ENCODE measurements around the gene HOXD9. TPM values are rescaled to one million over a fixed set of nuclear protein-coding genes. Genes with fewer than 3 reads are reported as not detected.

HOXD9 gene
- total RNA-seq, 1 donor from 2014 or later, result 1.8 TPM

DNA sequence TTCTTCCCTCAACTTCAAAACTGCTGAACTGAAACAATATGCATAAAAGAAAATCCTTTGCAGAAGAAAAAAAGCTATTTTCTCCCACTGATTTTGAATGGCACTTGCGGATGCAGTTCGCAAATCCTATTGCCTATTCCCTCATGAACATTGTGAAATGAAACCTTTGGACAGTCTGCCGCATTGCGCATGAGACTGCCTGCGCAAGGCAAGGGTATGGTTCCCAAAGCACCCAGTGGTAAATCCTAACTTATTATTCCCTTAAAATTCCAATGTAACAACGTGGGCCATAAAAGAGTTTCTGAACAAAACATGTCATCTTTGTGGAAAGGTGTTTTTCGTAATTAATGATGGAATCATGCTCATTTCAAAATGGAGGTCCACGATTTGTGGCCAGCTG, 15.4 kb downstream of the HOXD9 start:
- no peak for DNase-seq

DNA sequence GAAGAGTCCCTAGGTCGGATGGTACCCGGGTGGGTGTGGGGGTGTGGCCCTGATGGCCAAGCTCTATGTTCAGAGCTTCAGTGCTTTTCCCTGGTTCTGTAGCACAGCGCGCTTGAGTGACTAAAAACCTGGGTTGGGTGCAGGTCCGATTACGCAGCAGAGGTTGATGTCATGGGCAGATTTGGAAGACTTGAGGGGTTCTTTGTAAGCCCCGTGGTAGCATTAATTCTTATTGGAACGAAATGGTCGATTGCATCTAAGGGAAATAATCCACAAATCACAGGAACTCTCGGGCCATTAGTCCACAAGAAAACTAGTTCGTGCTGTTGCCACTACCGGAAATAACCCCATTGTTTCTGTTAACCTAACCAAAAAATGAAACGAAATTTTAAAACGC, 16.0 kb downstream of the HOXD9 start:
- no peak for DNase-seq

DNA sequence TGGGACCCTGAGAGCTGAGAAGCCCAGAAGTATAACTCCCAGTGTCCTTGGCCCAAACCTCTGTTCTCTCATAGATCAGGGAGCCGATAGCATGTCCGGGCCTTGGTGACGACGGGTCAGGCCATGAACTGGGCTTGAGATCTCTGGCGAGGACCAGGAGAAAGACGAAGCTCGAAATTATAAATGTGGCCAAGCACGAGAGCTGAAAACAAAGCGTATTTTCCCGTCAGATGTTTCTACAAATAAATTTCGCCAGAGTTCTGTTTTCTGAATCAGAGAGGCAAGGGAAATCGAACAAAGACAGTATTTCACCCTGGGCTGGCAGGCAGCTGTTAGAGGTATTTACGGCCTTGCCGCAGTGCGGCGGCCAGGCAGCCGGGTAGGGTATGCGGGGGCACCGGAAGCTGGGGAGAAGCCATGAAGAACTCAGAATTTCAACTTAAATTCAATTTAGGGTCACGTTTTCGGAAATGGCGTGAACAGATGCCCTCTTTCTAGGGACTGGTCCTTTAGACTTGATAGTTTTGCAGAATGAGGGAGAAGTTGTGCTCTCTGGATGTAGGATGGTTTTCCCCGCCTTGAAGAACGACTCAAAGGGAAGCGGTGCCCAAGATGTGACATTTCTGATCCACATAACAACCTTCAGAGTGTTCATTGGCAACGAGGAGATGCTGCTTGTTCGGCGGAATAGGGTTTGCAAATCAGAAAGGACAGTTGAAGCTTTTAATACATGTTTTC, 16.6 kb downstream of the HOXD9 start:
- no peak for DNase-seq

DNA sequence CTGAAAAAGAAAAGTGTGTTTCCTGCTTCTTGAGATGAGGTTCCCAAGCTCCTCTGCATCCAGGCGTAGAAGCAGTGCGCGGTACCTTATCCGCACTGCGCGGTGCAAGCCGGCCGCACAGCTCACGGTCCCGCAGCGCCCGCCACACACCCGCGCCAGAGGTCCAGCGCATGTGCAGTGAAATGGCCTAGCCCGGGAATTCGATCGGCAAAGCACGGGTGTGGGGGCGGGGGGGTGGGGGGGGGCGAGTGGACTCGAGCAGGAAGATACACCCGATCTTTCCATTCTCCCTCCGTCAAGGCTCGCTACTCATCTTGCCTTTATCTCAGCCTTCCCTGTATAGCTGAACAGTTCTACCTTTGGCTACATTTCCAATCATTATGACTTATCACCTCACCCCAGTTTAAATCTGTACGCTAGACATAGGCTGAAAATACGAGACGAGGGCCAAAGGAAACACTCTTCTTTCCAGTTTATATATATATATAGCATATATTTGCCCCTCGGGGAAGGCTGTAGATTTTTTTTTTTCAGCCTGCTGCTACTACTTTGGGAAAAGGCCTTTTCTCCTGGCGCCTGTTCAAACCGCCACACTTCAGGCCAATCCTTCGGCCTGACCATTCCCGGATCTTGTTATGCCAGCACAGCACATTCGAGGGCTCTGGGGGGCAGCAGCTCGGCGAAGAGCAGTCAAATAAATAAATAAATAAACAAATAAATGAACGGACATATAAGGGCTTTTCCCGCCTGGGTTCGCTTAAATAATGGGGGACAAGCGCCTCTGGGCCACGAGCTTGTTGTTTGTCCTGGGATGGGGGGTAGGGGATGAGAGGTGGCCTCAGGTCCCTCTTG, 17.4 kb downstream of the HOXD9 start:
- no peak for DNase-seq

DNA sequence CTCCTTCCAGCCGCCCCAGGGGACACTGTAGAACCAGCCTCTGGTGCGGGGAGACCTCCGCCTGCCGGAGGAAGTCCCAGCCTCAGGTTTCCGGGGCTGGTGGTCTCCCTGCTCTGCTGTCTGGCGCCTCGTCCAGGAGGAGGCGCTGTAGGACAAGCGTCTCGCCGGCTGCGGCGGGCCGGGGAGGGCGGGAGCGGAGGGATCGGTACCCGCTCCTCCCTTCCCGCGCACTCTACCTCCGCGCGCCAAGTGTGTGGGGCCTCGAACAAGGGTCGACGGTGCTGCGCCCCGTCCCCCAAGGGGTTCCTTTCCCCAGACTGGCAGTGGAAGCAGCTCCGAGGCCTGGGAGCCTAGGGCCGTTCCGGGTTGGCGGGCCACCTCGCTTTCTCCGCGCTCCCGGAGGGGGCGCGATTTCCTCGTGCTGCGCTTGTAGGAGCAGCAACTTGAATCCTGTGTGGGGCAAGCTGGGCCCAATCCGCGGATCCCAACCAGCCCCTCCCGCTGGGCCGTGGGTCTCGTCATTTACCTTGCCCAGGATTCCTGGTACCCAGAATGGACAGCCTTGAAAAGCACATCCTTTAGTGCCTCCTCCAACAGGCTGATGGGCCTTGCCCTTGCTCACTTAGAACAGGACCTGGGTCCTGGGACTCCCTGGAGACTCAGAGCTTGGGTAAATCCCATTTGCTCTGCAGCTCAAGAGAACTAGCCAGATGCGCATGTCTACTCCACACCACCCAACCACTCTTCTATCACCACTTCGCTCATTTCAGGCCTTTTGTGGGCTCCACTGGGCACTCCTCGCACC, 18.2 kb downstream of the HOXD9 start:
- peak; percentile 92 for DNase-seq

DNA sequence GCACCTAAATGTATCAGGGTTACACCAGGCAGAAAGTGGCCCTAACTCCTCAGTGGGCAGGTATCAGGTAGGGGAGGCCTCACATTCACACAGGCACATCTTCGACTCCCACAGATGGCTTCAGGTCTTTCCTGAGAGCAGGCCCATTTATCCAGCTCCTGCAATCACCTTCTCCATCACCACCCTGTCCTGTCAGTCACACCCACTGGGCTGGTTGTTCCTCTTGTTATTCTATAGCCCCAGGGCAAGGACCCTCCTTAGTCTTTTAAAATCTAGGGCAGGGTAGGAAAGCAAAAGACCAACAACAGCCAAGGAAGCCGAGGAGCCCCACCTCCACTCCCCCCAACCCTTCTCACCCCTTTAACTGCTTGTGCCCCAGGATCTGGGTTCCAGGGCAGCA, 19.8 kb downstream of the HOXD9 start:
- no peak for DNase-seq

DNA sequence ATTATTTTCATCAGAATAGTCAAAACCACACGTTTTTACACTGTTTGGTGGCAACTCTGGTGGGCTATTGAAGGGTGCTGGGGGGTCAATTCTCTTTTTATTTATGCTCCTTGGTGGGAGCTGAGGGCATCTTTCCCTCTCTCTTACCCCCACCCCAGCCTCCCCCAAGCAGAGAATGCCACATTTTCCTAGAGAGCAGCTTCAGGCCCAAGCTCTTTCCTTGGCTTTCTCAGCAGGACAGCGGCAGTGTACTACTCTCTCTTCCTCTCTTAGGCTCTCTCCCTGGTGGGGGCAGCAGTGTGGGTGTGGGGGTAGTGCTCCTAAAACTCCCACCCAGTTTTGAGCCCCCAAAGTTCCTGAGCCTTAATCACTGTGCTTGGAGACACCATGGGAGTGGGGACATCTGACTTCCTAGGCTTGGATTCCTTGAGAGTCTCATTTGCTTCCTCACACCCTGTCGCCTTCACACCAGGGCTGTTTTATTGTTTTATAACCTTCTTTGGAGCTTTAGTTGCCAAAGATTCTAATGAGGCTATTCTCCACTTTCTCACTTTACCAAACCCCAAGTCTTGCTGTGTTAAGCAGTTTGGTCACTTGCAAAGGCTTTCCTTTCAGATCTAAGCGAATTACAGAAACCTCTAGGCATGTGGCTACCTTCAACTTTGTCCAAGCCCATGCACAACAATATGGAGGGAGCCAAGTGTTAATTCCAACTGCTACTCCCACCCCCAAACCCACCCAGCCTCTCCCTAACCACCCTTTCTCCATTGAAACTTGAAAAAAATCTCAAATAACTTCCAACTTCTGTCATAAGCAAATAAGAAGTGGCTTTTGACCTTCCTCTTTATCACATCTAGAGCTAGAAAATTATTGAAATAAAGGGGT, 22.8 kb downstream of the HOXD9 start:
- no peak for DNase-seq

DNA sequence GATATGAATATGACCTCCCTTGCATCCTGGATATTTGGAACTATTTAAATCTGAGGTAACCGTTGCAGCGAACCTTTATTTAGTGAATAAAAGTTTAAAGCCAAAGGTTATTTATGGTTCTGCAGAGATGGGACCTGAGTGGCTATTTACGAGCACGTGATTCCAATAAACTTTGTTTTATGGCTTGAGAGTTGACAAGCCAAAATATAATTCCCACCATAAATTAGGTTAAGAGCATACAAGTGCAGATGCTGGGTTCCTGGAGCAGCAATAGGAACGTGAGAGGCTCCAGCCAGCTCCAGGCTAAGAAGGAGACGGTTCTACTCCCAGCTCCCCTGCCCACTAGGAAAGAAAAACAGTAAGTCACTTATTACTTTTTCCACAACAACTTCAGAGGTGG, 23.6 kb downstream of the HOXD9 start:
- no peak for DNase-seq

DNA sequence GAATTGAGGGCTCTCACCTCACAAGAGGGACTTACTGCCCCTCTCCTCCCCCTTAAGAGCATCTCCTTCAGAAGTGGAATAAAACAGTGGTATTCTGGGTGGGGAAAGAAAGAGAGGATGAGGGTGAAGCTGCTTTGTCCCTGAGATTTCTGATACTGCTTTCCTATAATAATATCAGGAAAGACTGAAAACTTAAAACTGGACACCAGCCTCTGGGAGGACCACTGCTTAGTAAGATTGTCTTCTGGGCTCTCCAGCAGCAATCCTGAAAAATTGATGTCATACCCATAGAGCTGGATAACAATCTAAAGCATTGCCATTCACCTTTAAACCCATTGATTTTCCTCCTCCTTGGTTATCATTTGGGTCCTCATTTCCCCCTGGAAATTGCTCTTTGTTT, 24.1 kb downstream of the HOXD9 start:
- DNase-seq, result no peak

DNA sequence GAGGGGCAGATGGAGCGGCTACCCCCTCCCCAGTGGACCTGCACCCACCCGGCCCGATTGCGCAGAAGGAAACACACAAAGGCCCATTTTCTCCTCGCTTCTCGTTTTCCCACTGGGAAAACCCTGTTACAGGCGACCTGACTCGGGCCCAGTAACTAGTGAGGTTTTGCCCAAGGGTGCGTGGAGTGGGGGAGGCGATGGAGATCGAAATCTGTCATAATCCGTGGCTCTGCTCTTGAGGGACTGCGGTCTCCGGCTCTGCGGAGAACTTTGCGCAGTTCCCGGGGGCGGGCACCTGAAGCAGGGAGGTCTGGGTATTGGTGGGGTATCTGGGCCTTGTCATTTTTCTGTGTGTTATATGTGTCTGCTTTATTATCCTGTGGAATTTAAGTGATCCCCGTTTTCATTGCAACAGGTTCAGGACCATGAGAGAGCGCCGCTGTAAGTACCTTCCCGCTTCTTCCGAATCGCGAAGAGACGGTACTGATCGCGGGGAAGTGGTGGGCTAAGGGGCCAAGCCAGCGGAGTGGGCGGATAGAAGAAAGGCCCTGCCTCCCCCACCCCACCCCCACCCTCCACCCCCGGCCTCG, 24.8 kb downstream of the HOXD9 start:
- DNase-seq, result no peak

DNA sequence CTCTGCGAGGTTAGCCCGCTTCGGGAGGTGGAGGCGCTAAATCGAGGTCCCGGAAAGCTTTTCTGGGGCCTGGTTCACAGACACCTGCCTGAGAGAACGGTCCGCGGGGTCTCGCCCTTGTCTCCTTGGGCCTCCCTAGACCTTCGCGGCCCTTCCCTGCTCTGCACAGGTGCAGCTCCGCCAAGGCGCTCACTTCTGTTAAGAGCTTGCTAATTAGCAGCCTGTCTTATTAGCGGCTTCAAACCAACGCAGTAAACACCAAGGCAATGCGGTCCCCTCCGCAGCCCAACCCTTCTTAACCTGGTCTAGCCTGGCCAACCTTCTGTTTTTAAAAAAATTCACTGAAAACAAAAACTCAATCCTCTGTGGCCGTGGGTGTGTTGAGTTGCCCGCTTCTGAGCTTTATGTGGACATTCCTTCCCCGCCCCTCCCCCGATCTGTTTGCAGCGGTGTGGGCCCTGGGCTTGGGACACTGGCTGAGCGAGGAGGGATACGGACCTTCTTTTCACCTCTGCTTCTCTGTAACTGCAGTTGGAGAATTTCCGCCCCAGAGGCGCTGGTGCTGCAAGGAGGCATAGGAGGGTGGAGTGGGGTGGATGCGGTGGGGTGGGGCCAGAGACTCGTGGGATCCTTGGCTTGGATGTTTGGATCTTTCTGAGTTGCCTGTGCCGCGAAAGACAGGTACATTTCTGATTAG, 25.4 kb downstream of the HOXD9 start:
- DNase-seq, result no peak

DNA sequence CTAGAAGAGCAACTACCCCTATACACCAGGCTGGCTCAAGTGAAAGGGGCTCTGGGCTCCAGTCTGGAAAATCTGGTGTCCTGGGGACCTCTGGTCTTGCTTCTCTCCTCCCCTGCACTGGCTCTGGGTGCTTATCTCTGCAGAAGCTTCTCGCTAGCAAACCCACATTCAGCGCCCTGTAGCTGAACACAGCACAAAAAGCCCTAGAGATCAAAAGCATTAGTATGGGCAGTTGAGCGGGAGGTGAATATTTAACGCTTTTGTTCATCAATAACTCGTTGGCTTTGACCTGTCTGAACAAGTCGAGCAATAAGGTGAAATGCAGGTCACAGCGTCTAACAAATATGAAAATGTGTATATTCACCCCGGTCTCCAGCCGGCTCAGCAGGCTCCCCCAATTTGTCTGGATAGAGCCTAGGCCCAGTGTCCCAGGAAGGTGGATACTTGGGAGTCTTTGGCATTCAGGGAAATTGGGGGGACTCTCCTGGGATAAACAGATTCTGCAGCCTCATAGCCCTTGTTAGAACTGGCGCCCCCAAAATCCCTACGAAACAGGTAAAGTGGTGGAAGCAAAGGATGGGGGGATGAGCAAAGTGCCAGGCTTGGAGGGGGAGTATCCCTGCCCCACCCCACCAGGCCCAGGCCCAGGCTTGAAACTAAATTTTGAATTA, 26.4 kb downstream of the HOXD9 start:
- DNase-seq, result no peak

DNA sequence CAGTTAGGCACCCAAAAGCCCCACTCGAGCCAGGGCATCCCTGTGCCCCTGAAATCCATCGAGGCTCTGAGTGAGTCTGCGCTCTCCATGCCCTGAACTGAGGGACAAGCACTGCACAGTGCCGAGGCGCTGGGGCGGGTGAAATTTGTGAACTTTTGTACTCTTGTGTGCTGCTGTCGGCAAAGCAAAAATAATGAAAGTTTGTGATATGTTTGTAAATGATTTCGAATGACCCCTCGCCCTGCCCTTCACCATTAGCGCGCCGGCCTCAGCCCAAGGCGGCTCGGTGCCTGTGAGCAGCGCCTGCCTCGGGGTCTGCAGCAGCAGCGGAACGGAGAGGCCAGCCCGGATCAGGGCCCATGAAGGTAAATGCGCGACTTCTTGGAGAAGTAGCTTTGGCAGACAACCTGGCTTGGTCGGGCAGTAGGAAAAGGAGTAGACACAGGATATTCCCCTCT, 27.0 kb downstream of the HOXD9 start:
- no peak for DNase-seq

DNA sequence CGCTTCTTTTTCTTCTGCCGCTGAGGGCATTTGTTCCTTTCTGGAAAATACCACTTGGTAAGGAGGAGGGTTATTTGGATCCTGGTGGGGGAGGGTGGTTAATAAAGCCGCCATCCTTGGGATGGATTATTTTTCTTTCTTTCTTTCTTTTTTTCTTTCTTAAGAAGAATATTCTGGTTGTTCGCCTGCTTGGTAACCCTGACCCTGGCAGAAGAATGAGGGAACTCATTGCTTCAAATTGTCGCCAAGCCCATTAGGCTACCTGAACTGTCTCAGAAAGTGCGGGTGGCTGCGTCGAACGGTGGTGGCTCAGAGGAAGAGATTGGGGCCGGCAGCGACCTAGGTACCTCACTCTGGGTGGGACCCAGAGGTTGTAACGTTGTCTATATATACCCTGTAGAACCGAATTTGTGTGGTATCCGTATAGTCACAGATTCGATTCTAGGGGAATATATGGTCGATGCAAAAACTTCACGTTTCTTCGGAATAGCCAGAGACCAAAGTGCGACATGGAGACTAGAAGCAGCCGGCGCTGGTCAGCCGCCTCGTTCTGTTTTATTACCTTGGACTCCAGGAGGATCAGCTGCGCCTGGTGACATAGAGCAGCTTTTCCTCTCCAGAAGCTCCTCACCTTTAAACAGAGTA, 27.5 kb downstream of the HOXD9 start:
- DNase-seq, result no peak

DNA sequence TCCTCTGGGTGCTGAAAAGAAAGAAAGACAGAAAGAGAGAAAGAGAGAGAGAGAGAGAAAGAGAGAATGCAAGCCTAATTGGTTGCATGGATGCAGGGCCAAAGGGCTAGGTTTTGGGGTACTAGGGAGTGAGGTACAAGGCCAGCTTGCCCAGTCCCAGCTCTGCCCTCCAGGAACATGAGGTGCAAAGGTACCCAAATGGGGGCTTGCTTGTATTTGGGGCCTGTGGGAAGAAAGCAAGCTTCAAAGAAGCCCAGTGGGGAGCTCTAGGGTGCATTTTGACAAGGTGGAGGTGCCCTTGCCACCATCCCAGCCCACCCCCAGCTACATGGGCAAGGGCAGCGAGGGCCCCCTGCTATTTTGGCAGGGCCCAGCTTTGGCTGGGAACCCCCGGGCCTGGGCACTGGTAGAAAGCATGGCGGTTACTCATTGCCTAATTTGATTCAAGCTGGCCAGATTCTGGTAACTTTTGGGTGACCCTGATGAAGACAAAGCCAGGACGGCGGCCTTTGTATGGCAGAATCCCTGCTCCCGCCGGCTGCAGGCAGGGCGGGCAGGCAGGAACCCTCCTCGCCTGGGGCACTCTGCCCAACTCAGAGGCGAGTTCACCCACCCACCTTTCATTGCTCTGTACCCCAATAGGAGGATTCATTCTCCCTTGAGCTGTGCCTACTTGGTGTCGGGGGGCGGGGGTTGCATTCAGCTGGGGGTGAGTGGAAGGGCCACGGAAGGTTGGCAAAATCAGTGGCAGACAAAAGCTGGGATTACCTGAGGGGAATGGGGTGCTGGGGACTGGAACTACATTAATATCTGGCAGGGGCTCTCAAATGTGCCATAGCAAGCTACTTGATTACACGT, 28.3 kb downstream of the HOXD9 start:
- no peak for DNase-seq

DNA sequence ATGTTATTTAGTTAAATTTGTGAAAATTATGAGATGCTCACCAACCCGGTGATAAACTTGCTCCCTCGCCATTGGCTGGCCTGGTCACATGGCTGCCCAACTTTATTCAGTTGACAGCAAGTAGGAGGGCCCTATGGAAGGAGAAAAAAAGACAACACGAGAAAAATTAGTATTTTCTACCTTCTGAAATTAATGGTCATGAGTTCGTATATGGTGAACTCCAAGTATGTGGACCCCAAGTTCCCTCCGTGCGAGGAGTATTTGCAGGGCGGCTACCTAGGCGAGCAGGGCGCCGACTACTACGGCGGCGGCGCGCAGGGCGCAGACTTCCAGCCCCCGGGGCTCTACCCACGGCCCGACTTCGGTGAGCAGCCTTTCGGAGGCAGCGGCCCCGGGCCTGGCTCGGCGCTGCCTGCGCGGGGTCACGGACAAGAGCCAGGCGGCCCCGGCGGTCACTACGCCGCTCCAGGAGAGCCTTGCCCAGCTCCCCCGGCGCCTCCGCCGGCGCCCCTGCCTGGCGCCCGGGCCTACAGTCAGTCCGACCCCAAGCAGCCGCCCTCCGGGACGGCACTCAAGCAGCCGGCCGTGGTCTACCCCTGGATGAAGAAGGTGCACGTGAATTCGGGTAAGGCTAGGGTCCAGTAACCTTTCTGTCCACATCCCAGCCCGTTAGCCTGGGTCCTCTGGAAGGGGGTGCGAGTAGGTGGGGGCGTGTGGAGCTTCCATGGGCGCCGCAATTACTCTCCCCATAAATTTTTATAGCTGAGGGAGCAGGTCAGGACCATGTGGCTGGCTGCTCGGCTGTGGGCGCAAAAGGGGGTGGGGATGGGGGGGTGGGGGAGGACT, 29.1 kb downstream of the HOXD9 start, which contains the start of gene HOXD4:
Gene HOXD4 (plus strand): TSS at position 109 of the 846 bp plus-strand sequence. CDS start 84 bp downstream, at position 193.
- DNase-seq, result no peak
